ENCODE data around the gene XPO6.
A peak's percentile ranks its signal among the peaks of the same experiment; 100 is the strongest.

The XPO6 gene

DNA sequence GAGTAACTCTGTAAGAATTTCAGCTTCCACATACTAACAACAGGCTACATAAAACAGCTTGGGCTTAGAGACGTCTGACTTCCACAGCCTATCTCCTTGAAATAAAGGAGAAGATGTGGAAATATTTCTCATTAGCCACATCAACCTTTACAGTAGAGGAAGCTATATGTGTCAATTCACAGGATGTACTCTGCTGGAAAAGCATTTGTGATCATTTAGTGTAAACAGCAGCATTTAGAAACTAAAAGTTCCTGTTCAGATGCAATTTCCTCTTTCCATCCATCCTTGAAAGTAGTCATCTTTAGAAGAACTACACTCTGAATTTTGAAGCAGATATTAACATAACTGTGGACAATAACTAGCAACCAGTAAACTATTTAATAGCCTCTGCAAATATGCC is 46.2 kb downstream of the XPO6 start:
- Histone ChIP-seq H3K36me3 (ENCODE audit: control insufficient read depth, insufficient read depth, low read length) (peaks cover 12% of the 10 kb centered on the region), H3K27me3 (ENCODE audit: insufficient read depth, low read length, poor library complexity) (no peaks in the 10 kb centered on the region), H4K5ac (ENCODE audit: low read length) (no peak overlapping the region), H3K4me2 (ENCODE audit: low read length) (no peak overlapping the region), H3K4me3 (ENCODE audit: low read length) (no peak overlapping the region), H3K18ac (ENCODE audit: low read length) (no peak overlapping the region), H2BK15ac (replicated peaks; ENCODE audit: low read depth) (no peak overlapping the region), H3K4me1 (ENCODE audit: control insufficient read depth, low read depth, low read length) (no peaks in the 10 kb centered on the region), H2BK120ac (ENCODE audit: low read depth, low read length) (no peak overlapping the region), H3K79me1 (ENCODE audit: low read length) (peaks cover 5% of the 10 kb centered on the region), H3K23ac (ENCODE audit: low read length) (no peak overlapping the region), H4K8ac (ENCODE audit: low read depth, low read length) (no peak overlapping the region), H3K9ac (ENCODE audit: low read length) (no peak overlapping the region), H2AK5ac (ENCODE audit: low read length) (no peak overlapping the region), H3K27ac (ENCODE audit: low read depth, low read length) (no peak overlapping the region), H2BK5ac (ENCODE audit: low read length) (no peak overlapping the region), H3K4ac (ENCODE audit: low read depth, low read length) (no peak overlapping the region), H3K79me2 (ENCODE audit: control insufficient read depth, insufficient read depth, low read length) (peaks cover 5% of the 10 kb centered on the region), H3K56ac (ENCODE audit: low read length) (no peak overlapping the region)
- DNase-seq: no peak
- whole genome bisulfite sequencing (ENCODE audit: extremely low coverage, insufficient coverage, low lambda C conversion rate): no CpG with 5 or more reads among the region's 1 CpG

DNA sequence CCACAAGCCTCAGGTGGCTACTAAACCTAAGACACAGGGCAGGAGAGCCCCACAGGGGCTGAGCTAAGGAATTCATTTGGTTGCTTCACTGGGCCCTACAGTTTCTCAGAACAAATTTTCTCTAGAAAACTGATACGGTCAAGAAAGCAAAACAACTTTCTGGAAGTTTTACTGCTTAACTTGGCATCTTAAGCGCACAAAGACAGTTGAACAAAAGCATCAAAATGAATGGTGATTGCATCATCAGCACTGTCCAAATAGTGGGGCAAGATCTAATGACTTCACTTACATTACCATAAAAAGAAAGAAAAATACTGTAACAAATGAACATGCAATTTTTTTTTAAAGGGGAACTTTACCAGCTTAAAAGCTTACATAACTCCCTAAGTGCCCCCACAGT is 47.6 kb downstream of the XPO6 start:
- no peak overlapping the region for H3K9ac ChIP-seq (ENCODE audit: low read length)
- no peak overlapping the region for H3K23ac ChIP-seq (ENCODE audit: low read length)
- WGBS (ENCODE audit: extremely low coverage, insufficient coverage, low lambda C conversion rate): no CpG with 5 or more reads among the region's 2 CpGs
- no peak overlapping the region for H4K5ac ChIP-seq (ENCODE audit: low read length)
- peaks cover 5% of the 10 kb centered on the region for H3K79me1 ChIP-seq (ENCODE audit: low read length)
- H3K4ac ChIP-seq (ENCODE audit: low read depth, low read length): no peak overlapping the region
- H3K79me2 ChIP-seq (ENCODE audit: control insufficient read depth, insufficient read depth, low read length): peaks cover 5% of the 10 kb centered on the region
- H3K27me3 ChIP-seq (ENCODE audit: insufficient read depth, low read length, poor library complexity): no peaks in the 10 kb centered on the region
- no peak overlapping the region for H3K56ac ChIP-seq (ENCODE audit: low read length)
- no peak overlapping the region for H3K4me2 ChIP-seq (ENCODE audit: low read length)
- H2BK120ac ChIP-seq (ENCODE audit: low read depth, low read length): no peak overlapping the region
- no peaks in the 10 kb centered on the region for H3K4me1 ChIP-seq (ENCODE audit: control insufficient read depth, low read depth, low read length)
- H4K8ac ChIP-seq (ENCODE audit: low read depth, low read length): no peak overlapping the region
- H3K27ac ChIP-seq (ENCODE audit: low read depth, low read length): no peak overlapping the region
- peaks cover 6% of the 10 kb centered on the region for H3K36me3 ChIP-seq (ENCODE audit: control insufficient read depth, insufficient read depth, low read length)
- H3K18ac ChIP-seq (ENCODE audit: low read length): no peak overlapping the region
- no peak overlapping the region for H2AK5ac ChIP-seq (ENCODE audit: low read length)
- H2BK5ac ChIP-seq (ENCODE audit: low read length): no peak overlapping the region
- no peak overlapping the region for H2BK15ac ChIP-seq (replicated peaks; ENCODE audit: low read depth)
- DNase-seq: no peak
- no peak overlapping the region for H3K4me3 ChIP-seq (ENCODE audit: low read length)

DNA sequence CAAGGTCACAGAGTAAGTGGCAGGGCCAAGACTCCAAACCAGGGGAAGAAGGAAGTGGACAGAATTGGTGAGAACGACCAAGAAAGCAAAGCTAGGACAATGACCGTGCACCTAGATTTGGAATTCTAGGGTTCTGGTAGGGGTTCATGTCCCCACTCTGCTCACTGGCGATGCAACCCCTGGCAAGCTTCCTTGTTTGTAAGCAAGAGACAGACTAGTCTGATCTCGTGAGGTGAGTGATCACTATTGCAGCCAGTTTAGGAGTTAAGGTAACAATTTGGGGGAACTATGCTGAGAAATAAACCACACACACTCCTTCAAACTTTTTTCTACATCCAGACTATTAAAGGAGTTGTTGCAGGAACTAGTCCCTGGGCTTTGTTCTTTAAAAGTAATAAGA is 48.1 kb downstream of the XPO6 start:
- Histone ChIP-seq H2BK5ac (ENCODE audit: low read length) (no peak overlapping the region), H3K4me2 (ENCODE audit: low read length) (no peak overlapping the region), H3K4me1 (ENCODE audit: control insufficient read depth, low read depth, low read length) (no peaks in the 10 kb centered on the region), H2BK15ac (replicated peaks; ENCODE audit: low read depth) (no peak overlapping the region), H2AK5ac (ENCODE audit: low read length) (no peak overlapping the region), H3K27me3 (ENCODE audit: insufficient read depth, low read length, poor library complexity) (no peaks in the 10 kb centered on the region), H3K23ac (ENCODE audit: low read length) (no peak overlapping the region), H2BK120ac (ENCODE audit: low read depth, low read length) (no peak overlapping the region), H3K4ac (ENCODE audit: low read depth, low read length) (no peak overlapping the region), H3K36me3 (ENCODE audit: control insufficient read depth, insufficient read depth, low read length) (peaks cover 6% of the 10 kb centered on the region), H3K56ac (ENCODE audit: low read length) (no peak overlapping the region), H3K18ac (ENCODE audit: low read length) (no peak overlapping the region), H3K79me1 (ENCODE audit: low read length) (peaks cover 5% of the 10 kb centered on the region), H4K8ac (ENCODE audit: low read depth, low read length) (no peak overlapping the region), H3K79me2 (ENCODE audit: control insufficient read depth, insufficient read depth, low read length) (peaks cover 5% of the 10 kb centered on the region), H3K27ac (ENCODE audit: low read depth, low read length) (no peak overlapping the region), H3K4me3 (ENCODE audit: low read length) (no peak overlapping the region), H4K5ac (ENCODE audit: low read length) (no peak overlapping the region), H3K9ac (ENCODE audit: low read length) (no peak overlapping the region)
- WGBS (ENCODE audit: extremely low coverage, insufficient coverage, low lambda C conversion rate): no CpG with 5 or more reads among the region's 4 CpGs
- peak; percentile 44 for DNase-seq

DNA sequence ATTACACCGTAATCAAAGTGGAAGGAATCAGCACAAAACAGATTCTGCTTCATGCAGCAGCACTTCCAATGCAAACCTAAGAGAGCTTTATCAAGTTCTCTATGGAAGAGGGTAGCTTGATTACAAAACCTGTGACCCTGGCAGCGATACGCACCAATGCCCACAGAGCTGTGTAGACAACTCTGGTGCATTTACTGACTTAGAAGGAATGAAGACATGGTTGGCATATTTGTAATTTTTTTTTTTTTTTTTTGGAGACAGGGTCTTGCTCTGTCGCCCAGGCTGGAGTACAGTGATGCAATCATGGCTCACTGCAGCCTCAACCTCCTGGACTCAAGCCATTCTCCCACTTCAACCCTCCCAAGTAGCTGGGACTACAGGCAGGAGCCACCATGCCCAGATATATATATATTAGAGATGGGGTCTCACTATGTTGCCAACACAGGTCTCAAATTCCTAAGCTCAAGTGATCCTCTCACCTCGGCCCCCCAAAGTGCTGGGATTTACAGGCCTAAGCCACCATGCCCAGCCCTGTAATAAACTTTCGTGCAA is 49.4 kb downstream of the XPO6 start:
- Histone ChIP-seq H3K36me3 (ENCODE audit: control insufficient read depth, insufficient read depth, low read length) (peaks cover 8% of the 10 kb centered on the region), H3K79me1 (ENCODE audit: low read length) (peaks cover 7% of the 10 kb centered on the region), H3K18ac (ENCODE audit: low read length) (no peak overlapping the region), H3K4me1 (ENCODE audit: control insufficient read depth, low read depth, low read length) (no peaks in the 10 kb centered on the region), H3K4me3 (ENCODE audit: low read length) (no peak overlapping the region), H2BK120ac (ENCODE audit: low read depth, low read length) (no peak overlapping the region), H3K27ac (ENCODE audit: low read depth, low read length) (no peak overlapping the region), H2BK5ac (ENCODE audit: low read length) (no peak overlapping the region), H4K8ac (ENCODE audit: low read depth, low read length) (no peak overlapping the region), H3K4ac (ENCODE audit: low read depth, low read length) (no peak overlapping the region), H3K56ac (ENCODE audit: low read length) (no peak overlapping the region), H3K23ac (ENCODE audit: low read length) (no peak overlapping the region), H2AK5ac (ENCODE audit: low read length) (no peak overlapping the region), H3K79me2 (ENCODE audit: control insufficient read depth, insufficient read depth, low read length) (peaks cover 5% of the 10 kb centered on the region), H2BK15ac (replicated peaks; ENCODE audit: low read depth) (no peak overlapping the region), H4K5ac (ENCODE audit: low read length) (no peak overlapping the region), H3K4me2 (ENCODE audit: low read length) (no peak overlapping the region), H3K9ac (ENCODE audit: low read length) (no peak overlapping the region), H3K27me3 (ENCODE audit: insufficient read depth, low read length, poor library complexity) (no peaks in the 10 kb centered on the region)
- DNase-seq: no peak
- WGBS (ENCODE audit: extremely low coverage, insufficient coverage, low lambda C conversion rate): no CpG with 5 or more reads among the region's 6 CpGs

DNA sequence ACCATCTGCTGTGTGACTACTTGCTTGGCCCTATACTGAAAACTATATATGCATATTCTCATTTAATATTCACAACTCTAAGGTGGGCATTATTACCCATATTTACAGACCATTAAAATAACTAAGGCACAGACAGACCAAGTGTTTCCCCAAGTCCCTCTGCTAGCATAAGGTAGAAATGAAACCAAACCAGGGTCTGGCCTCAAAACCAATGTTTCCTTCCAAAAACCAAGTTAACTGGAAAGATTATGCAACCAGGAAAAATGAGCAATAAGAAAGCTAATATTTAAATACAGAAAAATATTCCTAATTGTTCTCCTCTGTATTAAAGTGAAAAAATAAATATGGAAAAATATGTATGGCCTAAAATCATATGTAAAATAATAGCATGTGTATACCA is 50.1 kb downstream of the XPO6 start:
- no peaks in the 10 kb centered on the region for H3K27me3 ChIP-seq (ENCODE audit: insufficient read depth, low read length, poor library complexity)
- no peaks in the 10 kb centered on the region for H3K4me1 ChIP-seq (ENCODE audit: control insufficient read depth, low read depth, low read length)
- no peak overlapping the region for H4K8ac ChIP-seq (ENCODE audit: low read depth, low read length)
- H3K4me2 ChIP-seq (ENCODE audit: low read length): no peak overlapping the region
- no peak overlapping the region for H3K9ac ChIP-seq (ENCODE audit: low read length)
- H2BK5ac ChIP-seq (ENCODE audit: low read length): no peak overlapping the region
- H4K5ac ChIP-seq (ENCODE audit: low read length): no peak overlapping the region
- no peak overlapping the region for H3K56ac ChIP-seq (ENCODE audit: low read length)
- no peak for DNase-seq
- peaks cover 3% of the 10 kb centered on the region for H3K79me2 ChIP-seq (ENCODE audit: control insufficient read depth, insufficient read depth, low read length)
- H3K27ac ChIP-seq (ENCODE audit: low read depth, low read length): no peak overlapping the region
- no peak overlapping the region for H2BK15ac ChIP-seq (replicated peaks; ENCODE audit: low read depth)
- H3K79me1 ChIP-seq (ENCODE audit: low read length): peaks cover 6% of the 10 kb centered on the region
- no peak overlapping the region for H2AK5ac ChIP-seq (ENCODE audit: low read length)
- H3K4me3 ChIP-seq (ENCODE audit: low read length): no peak overlapping the region
- H3K36me3 ChIP-seq (ENCODE audit: control insufficient read depth, insufficient read depth, low read length): peaks cover 7% of the 10 kb centered on the region
- no peak overlapping the region for H3K18ac ChIP-seq (ENCODE audit: low read length)
- H3K4ac ChIP-seq (ENCODE audit: low read depth, low read length): no peak overlapping the region
- H2BK120ac ChIP-seq (ENCODE audit: low read depth, low read length): no peak overlapping the region
- H3K23ac ChIP-seq (ENCODE audit: low read length): no peak overlapping the region

DNA sequence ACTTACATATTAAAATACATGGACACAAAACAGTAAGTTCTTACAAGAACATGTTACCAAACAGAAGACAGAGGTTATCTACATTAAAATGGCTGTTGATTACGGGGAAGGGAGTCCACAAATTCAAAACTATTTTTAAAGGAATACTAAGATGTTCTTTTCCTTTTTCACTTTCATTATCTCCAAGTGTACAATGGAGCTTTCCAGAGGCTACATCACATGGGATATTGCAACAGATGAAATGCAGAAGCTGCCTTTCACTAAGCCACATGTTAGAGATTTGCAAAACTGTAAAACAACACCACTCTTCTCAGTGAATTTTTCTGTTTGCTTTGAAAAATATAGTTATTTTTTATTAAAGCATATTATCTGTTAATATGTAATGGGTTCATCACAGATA is 53.6 kb downstream of the XPO6 start:
- Histone ChIP-seq H4K5ac (ENCODE audit: low read length) (no peak overlapping the region), H2AK5ac (ENCODE audit: low read length) (no peak overlapping the region), H3K4me2 (ENCODE audit: low read length) (no peak overlapping the region), H2BK120ac (ENCODE audit: low read depth, low read length) (no peak overlapping the region), H3K79me2 (ENCODE audit: control insufficient read depth, insufficient read depth, low read length) (peaks cover 2% of the 10 kb centered on the region), H4K8ac (ENCODE audit: low read depth, low read length) (no peak overlapping the region), H3K36me3 (ENCODE audit: control insufficient read depth, insufficient read depth, low read length) (peaks cover 8% of the 10 kb centered on the region), H3K9ac (ENCODE audit: low read length) (no peak overlapping the region), H2BK5ac (ENCODE audit: low read length) (no peak overlapping the region), H3K18ac (ENCODE audit: low read length) (no peak overlapping the region), H3K23ac (ENCODE audit: low read length) (no peak overlapping the region), H3K27ac (ENCODE audit: low read depth, low read length) (no peak overlapping the region), H3K56ac (ENCODE audit: low read length) (no peak overlapping the region), H3K4ac (ENCODE audit: low read depth, low read length) (no peak overlapping the region), H2BK15ac (replicated peaks; ENCODE audit: low read depth) (no peak overlapping the region), H3K79me1 (ENCODE audit: low read length) (peaks cover 7% of the 10 kb centered on the region), H3K4me3 (ENCODE audit: low read length) (no peak overlapping the region), H3K4me1 (ENCODE audit: control insufficient read depth, low read depth, low read length) (no peaks in the 10 kb centered on the region), H3K27me3 (ENCODE audit: insufficient read depth, low read length, poor library complexity) (no peaks in the 10 kb centered on the region)
- WGBS (ENCODE audit: extremely low coverage, insufficient coverage, low lambda C conversion rate): no CpG with 5 or more reads among the region's 1 CpG
- no peak for DNase-seq
